Panc1 (cell line): ENCODE results near the gene SFXN3. TPM values are rescaled to one million over a fixed set of nuclear protein-coding genes. Genes with fewer than 3 reads are reported as not detected.

Experiments used
- ATAC-seq: fragments of 200-7000 bp; cut with Tn5 transposase; 2 replicates; pipeline ENCODE4 v1.9.1; 2020; ENCODE audit warnings: mild to moderate bottlenecking, moderate library complexity
- BruUV-seq: library from RNA; stranded (reverse); fragments of 400-500 nt; replicated peaks from 2 replicates; lab custom pipeline; 2021; lab: Mats Ljungman, UMichigan
- CTCF ChIA-PET: fragments of 300-600 bp; sonication (Branson Sonifier 250); formaldehyde crosslinking; loops from one replicate; lab custom pipeline; 2022; ENCODE audit warnings: antibody characterized with exemption; lab: Charles Lee
- POLR2A ChIA-PET: fragments of 300-600 bp; sonication (Branson Sonifier 250); formaldehyde crosslinking; loops from one replicate; lab custom pipeline; 2022; ENCODE audit warnings: antibody characterized with exemption; lab: Charles Lee
- DNase-seq: peaks from one replicate; pipeline ENCODE4 v3.0.0-alpha.2; 2010; ENCODE audit warnings: low read depth, low spot score
- H3K27ac ChIP-seq: 2 replicates; pipeline ENCODE4 v1.5.1; 2011; ENCODE audit warnings: mild to moderate bottlenecking, low read length, inconsistent platforms
- H3K27me3 ChIP-seq: fragments of 200-500 bp; sonication (Bioruptor generic); 2 replicates; pipeline ENCODE4 v1.6.0; 2014; ENCODE audit warnings: low read length, inconsistent platforms; ENCODE audit not compliant: control insufficient read depth, insufficient read depth
- H3K36me3 ChIP-seq: fragments of 200-500 bp; sonication (Bioruptor generic); 2 replicates; pipeline ENCODE4 v1.5.1; 2014; ENCODE audit warnings: inconsistent platforms, mild to moderate bottlenecking, low read length, moderate library complexity; ENCODE audit not compliant: control insufficient read depth, insufficient read depth
- H3K4me1 ChIP-seq: 2 replicates; pipeline ENCODE4 v1.5.1; 2011; ENCODE audit warnings: inconsistent platforms, mild to moderate bottlenecking, low read length, moderate library complexity; ENCODE audit not compliant: control insufficient read depth, insufficient read depth
- H3K4me3 ChIP-seq, 2 experiments: 2 replicates each; pipeline ENCODE4 v1.5.1; 2011 to 2012; ENCODE audit warnings: low read depth in 2 of 2, low read length in 2 of 2, mild to moderate bottlenecking in 2 of 2, inconsistent platforms in 1 of 2, moderate library complexity in 1 of 2
- H3K9me3 ChIP-seq: fragments of 200-500 bp; sonication (Bioruptor generic); 2 replicates; pipeline ENCODE4 v1.5.1; 2014; ENCODE audit warnings: low read depth, mild to moderate bottlenecking, inconsistent platforms, low read length, moderate library complexity; ENCODE audit not compliant: control insufficient read depth, insufficient read depth
- POLR2AphosphoS5 ChIP-seq: IDR thresholded peaks from 2 replicates; pipeline ENCODE4 v1.6.1; 2012; ENCODE audit warnings: mild to moderate bottlenecking, low read depth, low read length, moderate library complexity
- SIN3A ChIP-seq: IDR thresholded peaks from 2 replicates; pipeline ENCODE4 v1.6.1; 2012; ENCODE audit warnings: low read depth, mild to moderate bottlenecking, low read length, moderate library complexity, borderline replicate concordance; ENCODE audit not compliant: insufficient read depth
- TCF7L2 ChIP-seq: IDR thresholded peaks from 2 replicates; pipeline ENCODE4 v1.6.1; 2011; ENCODE audit warnings: mild to moderate bottlenecking, low read depth, low read length, inconsistent platforms
- in situ Hi-C: cut with HindIII; loops from 2 replicates; pipeline ENCODE4 v1.10.0; 2016; ENCODE audit warnings: low sequenced_read_pairs, low pct_unique_long_range_greater_than_20kb
- intact Hi-C: fragments of 100-400 bp; cut with micrococcal nuclease; formaldehyde crosslinking; loops from one replicate; pipeline ENCODE4 v1.10.0; 2022; ENCODE audit not compliant: unreplicated experiment
- total RNA-seq: library from RNA; stranded (reverse); gene quantifications from one replicate; pipeline ENCODE4 v1.2.1, GENCODE V29; 2021; ENCODE audit not compliant: unreplicated experiment
- TF ChIP-seq, protein P1 (sequence below): fragments of 450-650 bp; IDR thresholded peaks from 2 replicates; pipeline ENCODE4 v1.5.1; 2017; ENCODE audit warnings: mild to moderate bottlenecking
- TF ChIP-seq, protein P2 (sequence below), 2 experiments: IDR thresholded peaks; 2 replicates each; pipeline ENCODE4 v1.6.1; 2011 to 2012; ENCODE audit warnings: low read depth in 2 of 2, control low read depth in 1 of 2, low read length in 1 of 2, mild to moderate bottlenecking in 1 of 2, moderate library complexity in 1 of 2; ENCODE audit not compliant: insufficient read depth in 1 of 2

Gene SFXN3
- total RNA-seq, 1 experiment from 2014 or later = 15.3 TPM

DNA sequence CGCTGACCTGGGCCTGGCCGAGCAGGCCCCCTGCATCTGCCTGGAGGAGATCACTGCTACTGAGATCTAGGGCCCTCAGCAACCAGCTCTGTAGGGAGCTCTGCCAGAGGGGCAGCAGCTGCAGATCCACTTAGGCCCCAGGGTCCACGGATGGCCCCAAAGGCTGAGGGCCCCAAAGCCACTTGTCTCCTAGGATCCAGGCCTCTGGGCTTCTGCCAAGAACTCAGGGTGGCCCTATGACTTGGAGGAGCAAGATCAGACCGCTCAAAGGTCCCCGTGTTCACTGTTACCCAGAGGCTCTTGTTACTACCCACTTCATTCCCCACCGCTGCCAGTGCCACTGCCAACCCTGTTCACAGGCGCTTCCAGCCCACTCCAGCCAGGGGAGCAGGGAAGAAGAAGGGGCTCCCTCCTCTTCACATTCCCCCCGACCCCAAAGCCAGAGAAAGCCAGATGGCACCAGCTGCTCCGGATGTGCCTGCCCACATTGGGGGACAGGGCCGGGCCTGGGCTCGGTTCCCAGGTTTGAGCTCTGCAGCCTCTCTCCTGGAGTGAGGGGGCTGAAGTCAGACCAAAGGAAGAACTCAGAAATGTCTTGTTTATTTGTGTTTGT, 23.8 kb upstream of the SFXN3 start:
- no TSS peak for BruUV-seq
- ATAC-seq (peak; percentile 30; the same call in 1 of the 2 replicates), DNase-seq (no peak)
- intact Hi-C loops = no loop called here
- H3K27me3 ChIP-seq = no peaks in the 10 kb centered on the region
- ChIA-PET POLR2A (no interaction called here), CTCF (interaction anchor here (1.0 to 2.1 kb wide), 2 partner anchors 9 to 12 kb away, joined by 4 to 9 read pairs; no protein-coding TSS in a partner anchor)
- H3K27ac ChIP-seq = no peak overlapping the region
- TF ChIP-seq, protein P1, sequence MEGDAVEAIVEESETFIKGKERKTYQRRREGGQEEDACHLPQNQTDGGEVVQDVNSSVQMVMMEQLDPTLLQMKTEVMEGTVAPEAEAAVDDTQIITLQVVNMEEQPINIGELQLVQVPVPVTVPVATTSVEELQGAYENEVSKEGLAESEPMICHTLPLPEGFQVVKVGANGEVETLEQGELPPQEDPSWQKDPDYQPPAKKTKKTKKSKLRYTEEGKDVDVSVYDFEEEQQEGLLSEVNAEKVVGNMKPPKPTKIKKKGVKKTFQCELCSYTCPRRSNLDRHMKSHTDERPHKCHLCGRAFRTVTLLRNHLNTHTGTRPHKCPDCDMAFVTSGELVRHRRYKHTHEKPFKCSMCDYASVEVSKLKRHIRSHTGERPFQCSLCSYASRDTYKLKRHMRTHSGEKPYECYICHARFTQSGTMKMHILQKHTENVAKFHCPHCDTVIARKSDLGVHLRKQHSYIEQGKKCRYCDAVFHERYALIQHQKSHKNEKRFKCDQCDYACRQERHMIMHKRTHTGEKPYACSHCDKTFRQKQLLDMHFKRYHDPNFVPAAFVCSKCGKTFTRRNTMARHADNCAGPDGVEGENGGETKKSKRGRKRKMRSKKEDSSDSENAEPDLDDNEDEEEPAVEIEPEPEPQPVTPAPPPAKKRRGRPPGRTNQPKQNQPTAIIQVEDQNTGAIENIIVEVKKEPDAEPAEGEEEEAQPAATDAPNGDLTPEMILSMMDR = no peak
- TF ChIP-seq TCF7L2 (no peak), POLR2AphosphoS5 (no peak), SIN3A (no peak)
- TF ChIP-seq, protein P2, sequence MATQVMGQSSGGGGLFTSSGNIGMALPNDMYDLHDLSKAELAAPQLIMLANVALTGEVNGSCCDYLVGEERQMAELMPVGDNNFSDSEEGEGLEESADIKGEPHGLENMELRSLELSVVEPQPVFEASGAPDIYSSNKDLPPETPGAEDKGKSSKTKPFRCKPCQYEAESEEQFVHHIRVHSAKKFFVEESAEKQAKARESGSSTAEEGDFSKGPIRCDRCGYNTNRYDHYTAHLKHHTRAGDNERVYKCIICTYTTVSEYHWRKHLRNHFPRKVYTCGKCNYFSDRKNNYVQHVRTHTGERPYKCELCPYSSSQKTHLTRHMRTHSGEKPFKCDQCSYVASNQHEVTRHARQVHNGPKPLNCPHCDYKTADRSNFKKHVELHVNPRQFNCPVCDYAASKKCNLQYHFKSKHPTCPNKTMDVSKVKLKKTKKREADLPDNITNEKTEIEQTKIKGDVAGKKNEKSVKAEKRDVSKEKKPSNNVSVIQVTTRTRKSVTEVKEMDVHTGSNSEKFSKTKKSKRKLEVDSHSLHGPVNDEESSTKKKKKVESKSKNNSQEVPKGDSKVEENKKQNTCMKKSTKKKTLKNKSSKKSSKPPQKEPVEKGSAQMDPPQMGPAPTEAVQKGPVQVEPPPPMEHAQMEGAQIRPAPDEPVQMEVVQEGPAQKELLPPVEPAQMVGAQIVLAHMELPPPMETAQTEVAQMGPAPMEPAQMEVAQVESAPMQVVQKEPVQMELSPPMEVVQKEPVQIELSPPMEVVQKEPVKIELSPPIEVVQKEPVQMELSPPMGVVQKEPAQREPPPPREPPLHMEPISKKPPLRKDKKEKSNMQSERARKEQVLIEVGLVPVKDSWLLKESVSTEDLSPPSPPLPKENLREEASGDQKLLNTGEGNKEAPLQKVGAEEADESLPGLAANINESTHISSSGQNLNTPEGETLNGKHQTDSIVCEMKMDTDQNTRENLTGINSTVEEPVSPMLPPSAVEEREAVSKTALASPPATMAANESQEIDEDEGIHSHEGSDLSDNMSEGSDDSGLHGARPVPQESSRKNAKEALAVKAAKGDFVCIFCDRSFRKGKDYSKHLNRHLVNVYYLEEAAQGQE (IDR thresholded peaks at IDR 0.05; ENCODE audit: insufficient read depth in 1 of 2, low read depth in 2 of 2, low read length in 1 of 2) = no peak
- H3K36me3 ChIP-seq = peaks cover 3% of the 10 kb centered on the region; the same call in 1 of the 2 replicates
- H3K9me3 ChIP-seq = no peaks in the 10 kb centered on the region
- H3K4me1 ChIP-seq = peaks cover 12% of the 10 kb centered on the region
- in situ Hi-C loops = no loop called here
- H3K4me3 ChIP-seq = no peak overlapping the region

DNA sequence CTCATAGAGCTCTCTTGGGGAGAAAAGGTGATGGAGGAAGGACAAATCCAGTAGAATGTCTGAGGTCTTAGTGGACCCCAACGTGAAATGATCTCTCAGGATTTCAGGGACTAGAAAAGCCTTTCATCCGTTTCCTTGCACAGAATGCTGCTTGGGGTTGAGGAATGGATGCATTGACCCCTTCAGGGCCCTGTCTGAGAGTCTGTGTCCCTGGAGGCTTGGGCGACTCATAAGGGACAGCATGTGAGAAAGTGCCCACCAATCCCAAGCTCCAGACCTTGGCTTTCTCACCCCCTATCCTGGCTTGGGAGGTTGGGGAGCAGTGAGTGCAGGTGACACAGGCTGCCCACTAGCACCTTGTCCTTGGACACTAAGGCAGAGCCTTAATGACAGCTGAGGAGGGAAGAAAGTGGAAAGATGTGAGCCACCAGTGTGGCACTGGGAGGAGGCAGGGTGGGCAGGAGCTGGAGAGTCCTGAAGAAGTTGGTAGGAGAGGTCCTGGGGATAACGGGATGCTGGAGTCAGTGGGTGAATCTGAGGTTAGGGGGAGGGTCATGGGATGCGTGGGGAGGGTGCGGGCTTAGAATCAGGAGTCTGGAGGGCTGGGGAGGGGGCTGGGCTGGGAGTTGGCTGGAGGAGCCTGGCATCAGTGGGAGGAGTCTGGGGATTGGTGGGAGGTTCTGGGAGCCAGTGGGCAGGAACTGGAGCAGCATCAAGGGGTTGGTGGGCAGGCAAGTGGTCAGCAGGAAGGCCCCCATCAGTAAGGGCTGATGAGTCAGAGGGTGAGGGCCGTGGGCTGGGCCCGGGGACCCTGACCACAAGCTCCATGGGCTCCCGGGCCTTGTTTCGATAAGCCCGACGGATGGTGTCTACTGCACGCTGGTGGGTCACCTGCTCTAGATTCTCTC, 22.9 kb upstream of the SFXN3 start:
- no peak for TF ChIP-seq SIN3A
- 0 out of 2 replicates have a peak, but pooled peaks have one; percentile 37 for TF ChIP-seq POLR2AphosphoS5
- TF ChIP-seq, protein P2 (IDR thresholded peaks at IDR 0.05; ENCODE audit: insufficient read depth in 1 of 2, low read depth in 2 of 2, low read length in 1 of 2) = no peak
- TF ChIP-seq, protein P1 = no peak
- TF ChIP-seq TCF7L2 = no peak
- CTCF ChIA-PET = interaction anchor here (2.1 kb wide), 1 partner anchor 11 kb away, joined by 9 read pairs; no protein-coding TSS in a partner anchor
- H3K27ac ChIP-seq = 0 out of 2 replicates have a peak overlapping the region, but pooled peaks have one; percentile 4
- peaks cover 22% of the 10 kb centered on the region for H3K4me1 ChIP-seq
- POLR2A ChIA-PET = no interaction called here
- ATAC-seq (no peak), DNase-seq (no peak)
- peaks cover 3% of the 10 kb centered on the region; the same call in 1 of the 2 replicates for H3K36me3 ChIP-seq
- in situ Hi-C loops = no loop called here
- BruUV-seq = no TSS peak
- no peaks in the 10 kb centered on the region for H3K27me3 ChIP-seq
- H3K4me3 ChIP-seq = no peak overlapping the region
- H3K9me3 ChIP-seq = no peaks in the 10 kb centered on the region
- intact Hi-C loops = no loop called here
